ENCODE measurements around the gene IRS1. TPM values are rescaled to one million over a fixed set of nuclear protein-coding genes. Genes with fewer than 3 reads are reported as not detected.

The IRS1 gene
- total RNA-seq, 4 donors from 2014 or later = 18.4 to 40.7 (median 28.1) TPM

- H3K4me1 ChIP-seq = peaks cover 51% of the 10 kb centered on the region
Measured at GRCh38 chr2:226799976-226800940, 638 bp upstream of the IRS1 start.

GRCh38 chr2:226798422-226799210, 1.0 kb downstream of the IRS1 start:
- Histone ChIP-seq H3K27me3 (no peaks in the 10 kb centered on the region), H3K27ac (peak overlapping the region; percentile 86), H3K36me3 (no peaks in the 10 kb centered on the region), H3K4me3 (peak overlapping the region; percentile 68), H3K4me1 (peaks cover 65% of the 10 kb centered on the region), H3K9me3 (no peaks in the 10 kb centered on the region)
- WGBS = 0% methylated on average over 4 of the region's 80 CpGs
- peak; percentile 77 to 83 for DNase-seq (ENCODE audit: low spot score in 2 of 2)
- TF ChIP-seq EP300 (IDR thresholded peaks at IDR 0.05) (no peak), CTCF (IDR thresholded peaks at IDR 0.05) (no peak), POLR2AphosphoS5 (IDR thresholded peaks at IDR 0.05) (no peak), POLR2A (IDR thresholded peaks at IDR 0.05) (no peak)

More at GRCh38 chr2:226799976-226800940, 638 bp upstream of the IRS1 start:
- WGBS = 12% methylated on average over 25 of the region's 39 CpGs
- Histone ChIP-seq H3K27me3 (no peaks in the 10 kb centered on the region), H3K36me3 (no peaks in the 10 kb centered on the region), H3K4me3 (peak overlapping the region; percentile 68), H3K9me3 (no peaks in the 10 kb centered on the region), H3K27ac (peak overlapping the region; percentile 86)
- no peak for TF ChIP-seq EP300 (IDR thresholded peaks at IDR 0.05)
- no peak for TF ChIP-seq POLR2AphosphoS5 (IDR thresholded peaks at IDR 0.05)
- no peak for TF ChIP-seq POLR2A (IDR thresholded peaks at IDR 0.05)
- TF ChIP-seq CTCF (IDR thresholded peaks at IDR 0.05) = no peak
- peak; percentile 70 to 81 for DNase-seq (ENCODE audit: low spot score in 2 of 2)

GRCh38 chr2:226797989-226798421, 1.6 kb downstream of the IRS1 start:
- Histone ChIP-seq H3K9me3 (no peaks in the 10 kb centered on the region), H3K27me3 (no peaks in the 10 kb centered on the region), H3K36me3 (no peaks in the 10 kb centered on the region), H3K27ac (peak overlapping the region; percentile 86), H3K4me3 (peak overlapping the region; percentile 68), H3K4me1 (peaks cover 69% of the 10 kb centered on the region)
- no CpG with 5 or more reads among the region's 23 CpGs for WGBS
- TF ChIP-seq EP300 (IDR thresholded peaks at IDR 0.05) (no peak), CTCF (IDR thresholded peaks at IDR 0.05) (no peak), POLR2A (IDR thresholded peaks at IDR 0.05) (no peak), POLR2AphosphoS5 (IDR thresholded peaks at IDR 0.05) (no peak)
- no peak for DNase-seq (ENCODE audit: low spot score in 2 of 2)

- no peaks in the 10 kb centered on the region for H3K9me3 ChIP-seq
- 84% methylated on average over 21 of the region's 50 CpGs for WGBS
- no peaks in the 10 kb centered on the region for H3K27me3 ChIP-seq
- H3K36me3 ChIP-seq = no peaks in the 10 kb centered on the region
- H3K27ac ChIP-seq = peak overlapping the region; percentile 86
- TF ChIP-seq POLR2A (IDR thresholded peaks at IDR 0.05) = no peak
- H3K4me3 ChIP-seq = peak overlapping the region; percentile 68
- DNase-seq (ENCODE audit: low spot score in 2 of 2) = peak; percentile 77 to 87
- H3K4me1 ChIP-seq = peaks cover 70% of the 10 kb centered on the region
Measured at GRCh38 chr2:226797289-226797988, 2.2 kb downstream of the IRS1 start.

GRCh38 chr2:226796840-226797288, 2.8 kb downstream of the IRS1 start:
- TF ChIP-seq CTCF (IDR thresholded peaks at IDR 0.05) (peak in 1 of 2 donors; percentile 48), POLR2AphosphoS5 (IDR thresholded peaks at IDR 0.05) (no peak)
- peaks cover 70% of the 10 kb centered on the region for H3K4me1 ChIP-seq
- H3K27me3 ChIP-seq = no peaks in the 10 kb centered on the region
- no peaks in the 10 kb centered on the region for H3K9me3 ChIP-seq
- 76% methylated on average over 4 of the region's 17 CpGs for WGBS
- no peaks in the 10 kb centered on the region for H3K36me3 ChIP-seq
- peak overlapping the region; percentile 86 for H3K27ac ChIP-seq
- peak in 1 of 2 donors; percentile 60 for DNase-seq (ENCODE audit: low spot score in 2 of 2)
- H3K4me3 ChIP-seq = peak overlapping the region; percentile 68
